HG02759 (cell line): ENCODE measurements around the gene VGLL4.
"Not testable (repeated sequence)": the region's sequence is repeated elsewhere in the genome, so short reads cannot be mapped to it uniquely, and the experiment has no call there.

Experiments used
- ATAC-seq: cut with Tn5 transposase; IDR thresholded peaks from one replicate; pipeline ENCODE4 v1.9.1; 2021; ENCODE audit warnings: mild to moderate bottlenecking, moderate library complexity; ENCODE audit not compliant: unreplicated experiment

VGLL4 gene

DNA sequence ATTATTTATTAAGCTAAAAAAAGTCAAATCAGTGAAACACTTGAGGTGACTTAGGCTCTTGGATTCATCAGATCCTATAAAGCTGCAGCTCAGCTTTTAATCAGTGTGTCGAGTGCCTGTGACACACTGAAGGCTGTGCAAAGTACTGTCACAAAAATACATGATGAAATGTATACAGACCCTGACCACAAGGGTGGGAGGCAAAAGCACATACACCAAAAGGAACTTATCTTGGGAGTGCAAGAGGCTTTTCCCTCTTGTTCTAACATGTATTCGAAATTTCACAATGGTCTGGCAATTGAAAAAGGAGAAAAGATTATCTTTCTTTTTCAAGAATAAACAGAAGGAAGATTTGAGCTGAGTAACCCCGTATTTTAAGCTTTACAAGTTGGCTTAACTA lies 35.9 kb downstream of the VGLL4 start:
- no peak for ATAC-seq

GRCh38 chr3:11606865-11607440 lies 36.8 kb downstream of the VGLL4 start:
- ATAC-seq, result no peak

- no peak for ATAC-seq
Measured at GRCh38 chr3:11606090-11606784, 37.5 kb downstream of the VGLL4 start.

DNA sequence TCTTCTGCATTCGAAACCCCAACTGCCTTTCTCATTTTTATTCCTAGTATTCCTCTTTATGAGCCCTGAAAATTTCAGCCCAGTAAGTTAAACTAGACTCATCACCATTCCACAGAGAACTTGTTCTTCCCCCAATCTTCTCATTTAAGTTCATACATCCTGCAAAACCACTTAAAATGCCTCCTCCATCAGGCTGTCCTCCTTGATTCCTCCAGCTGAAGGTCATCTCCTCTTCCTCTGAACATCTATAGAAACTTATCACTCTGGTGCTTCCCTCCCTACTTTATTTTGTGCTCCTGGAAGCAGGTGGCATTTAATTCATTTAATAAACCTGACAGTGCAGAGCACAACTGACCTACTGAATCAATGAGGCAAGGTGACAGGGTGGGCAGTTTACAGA lies 38.3 kb downstream of the VGLL4 start:
- ATAC-seq, result no peak

GRCh38 chr3:11604139-11604892 lies 39.4 kb downstream of the VGLL4 start:
- no peak for ATAC-seq

- no peak for ATAC-seq
Measured at GRCh38 chr3:11603628-11604027, 40.1 kb downstream of the VGLL4 start.

GRCh38 chr3:11602886-11603527 lies 40.7 kb downstream of the VGLL4 start:
- ATAC-seq, result no peak

DNA sequence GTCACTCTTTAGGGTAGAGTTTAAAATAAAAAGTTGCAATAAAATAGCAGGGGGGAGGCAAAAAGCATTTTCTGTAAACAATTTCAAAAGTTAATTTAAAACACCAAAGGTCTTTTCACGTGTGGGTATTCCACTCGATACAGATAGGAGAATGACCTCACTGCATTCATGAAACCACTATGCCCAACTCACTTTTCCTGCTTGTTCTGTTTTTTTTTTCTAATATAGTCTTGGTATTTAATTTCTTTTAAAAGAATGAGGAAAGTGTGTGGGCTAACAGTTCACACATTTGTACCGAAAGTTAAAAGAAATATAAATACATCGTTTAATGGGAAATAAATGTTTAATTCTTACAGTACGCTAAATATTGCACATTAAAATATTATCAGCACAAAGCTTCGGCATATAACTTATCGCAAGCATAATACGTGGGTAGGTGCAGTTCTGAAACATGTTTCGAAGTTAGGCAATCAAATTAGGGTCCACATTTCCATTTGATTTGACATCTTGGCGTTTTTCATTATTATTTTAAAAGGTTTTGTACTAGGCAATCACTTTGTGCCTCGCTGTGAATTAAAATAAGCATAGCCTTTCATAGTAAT lies 41.4 kb downstream of the VGLL4 start:
- ATAC-seq, result no peak

DNA sequence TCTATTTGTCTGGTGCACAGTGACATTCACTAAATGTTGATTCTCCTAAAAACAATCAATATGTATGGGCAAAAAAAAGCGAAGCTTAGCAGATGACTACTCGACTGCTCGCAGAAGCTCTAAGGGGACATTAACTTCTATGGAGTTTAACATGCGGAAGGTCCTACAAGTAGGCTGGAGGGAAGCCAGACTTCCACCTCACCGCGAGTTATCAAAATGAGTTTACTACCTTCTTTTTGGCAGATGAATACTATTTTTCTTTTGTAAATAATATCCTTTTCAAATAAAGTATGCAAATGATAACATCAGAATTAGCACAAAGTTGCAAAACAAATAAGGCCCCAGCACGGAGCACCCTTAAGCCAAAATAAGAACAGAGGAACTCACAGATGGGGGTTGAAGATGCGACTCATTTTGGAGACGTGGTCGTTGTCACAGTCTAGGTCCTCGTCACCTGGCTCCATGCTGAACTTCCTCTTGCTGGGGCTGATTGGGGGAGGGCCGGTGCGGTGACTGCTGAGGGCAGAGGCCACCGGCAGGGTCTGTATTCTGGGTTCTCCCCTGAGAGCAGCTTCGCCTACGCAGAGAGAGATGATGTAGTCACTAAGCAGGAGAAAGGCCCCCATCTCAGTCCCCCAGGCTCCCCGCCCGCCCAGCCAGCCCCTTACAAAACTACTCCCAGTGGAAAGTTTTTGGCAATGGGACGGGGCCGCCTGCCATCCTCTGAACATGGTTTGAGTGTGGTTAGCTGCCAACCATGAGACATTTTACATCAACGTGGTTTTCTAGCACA lies 42.1 kb downstream of the VGLL4 start:
- ATAC-seq, result peak; percentile 96

DNA sequence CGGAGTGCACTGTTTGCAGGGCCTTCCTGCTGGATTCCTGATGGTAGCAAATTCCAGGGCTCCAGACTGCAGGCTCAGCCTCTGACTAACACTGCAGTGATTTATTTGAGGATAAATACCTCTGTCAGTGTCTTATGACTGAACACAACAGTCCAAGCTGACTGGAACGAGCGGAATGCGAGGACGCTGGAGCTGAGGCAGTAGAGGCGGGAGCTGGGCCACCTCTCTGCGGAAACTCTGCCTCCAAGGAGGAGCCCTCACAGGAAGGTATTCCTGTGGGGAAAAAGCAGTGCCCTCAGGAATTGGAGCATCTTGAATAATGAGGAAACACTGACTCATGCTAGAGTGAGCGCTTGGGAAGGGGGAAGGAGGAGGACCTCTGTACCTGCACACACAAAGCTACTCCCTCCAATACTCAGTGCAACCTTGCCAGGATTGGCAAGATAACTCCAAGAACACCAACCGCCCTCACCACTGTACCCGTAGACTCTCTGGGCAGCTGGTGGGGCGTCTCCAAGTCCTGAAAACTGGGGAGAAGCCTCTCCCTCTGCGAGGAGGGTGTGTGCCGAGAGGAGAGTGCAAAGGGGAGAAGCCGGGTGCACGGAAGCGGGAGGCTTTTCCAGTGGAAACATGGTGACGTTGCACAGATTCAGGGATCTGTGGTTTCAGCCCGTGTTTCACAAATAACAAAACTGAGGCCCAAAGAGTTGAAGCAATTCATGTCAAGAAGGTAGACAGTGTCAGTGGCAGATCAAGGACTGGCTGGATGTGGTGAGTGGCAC lies 43.0 kb downstream of the VGLL4 start:
- no peak for ATAC-seq

GRCh38 chr3:11596387-11596786 lies 47.3 kb downstream of the VGLL4 start:
- ATAC-seq, result no peak

DNA sequence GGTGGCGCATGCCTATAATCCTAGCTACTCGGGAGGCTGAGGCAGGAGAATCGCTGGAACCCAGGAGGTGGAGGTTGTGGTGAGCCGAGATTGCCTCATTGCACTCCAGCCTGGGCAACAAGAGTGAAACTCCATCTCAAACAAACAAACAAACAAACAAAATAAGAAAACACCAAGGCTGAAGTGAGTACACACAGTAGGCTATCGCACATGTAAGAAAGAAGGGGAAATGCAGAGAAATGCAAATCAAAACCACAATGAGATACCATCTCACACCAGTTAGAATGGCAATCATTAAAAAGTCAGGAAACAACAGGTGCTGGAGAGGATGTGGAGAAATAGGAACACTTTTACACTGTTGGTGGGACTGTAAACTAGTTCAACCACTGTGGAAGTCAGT lies 48.7 kb downstream of the VGLL4 start:
- ATAC-seq, result not testable (repeated sequence)

GRCh38 chr3:11593318-11594034 lies 50.2 kb downstream of the VGLL4 start:
- ATAC-seq, result no peak

GRCh38 chr3:11592445-11593298 lies 51.0 kb downstream of the VGLL4 start:
- ATAC-seq, result no peak

GRCh38 chr3:11591391-11592282 lies 52.1 kb downstream of the VGLL4 start:
- no peak for ATAC-seq

- no peak for ATAC-seq
Measured at GRCh38 chr3:11591002-11591355, 52.7 kb downstream of the VGLL4 start.

GRCh38 chr3:11589706-11590105 lies 54.0 kb downstream of the VGLL4 start:
- ATAC-seq, result no peak
